GM12874 (cell line): ENCODE measurements around the gene TMEM234.

Experiments
- TF ChIP-seq, protein P1 (sequence below): IDR thresholded peaks from 2 replicates; pipeline ENCODE4 v1.5.1; 2011; ENCODE audit warnings: low read depth, mild to moderate bottlenecking, control low read depth, low read length, moderate library complexity; ENCODE audit not compliant: insufficient read depth

TMEM234 gene

DNA sequence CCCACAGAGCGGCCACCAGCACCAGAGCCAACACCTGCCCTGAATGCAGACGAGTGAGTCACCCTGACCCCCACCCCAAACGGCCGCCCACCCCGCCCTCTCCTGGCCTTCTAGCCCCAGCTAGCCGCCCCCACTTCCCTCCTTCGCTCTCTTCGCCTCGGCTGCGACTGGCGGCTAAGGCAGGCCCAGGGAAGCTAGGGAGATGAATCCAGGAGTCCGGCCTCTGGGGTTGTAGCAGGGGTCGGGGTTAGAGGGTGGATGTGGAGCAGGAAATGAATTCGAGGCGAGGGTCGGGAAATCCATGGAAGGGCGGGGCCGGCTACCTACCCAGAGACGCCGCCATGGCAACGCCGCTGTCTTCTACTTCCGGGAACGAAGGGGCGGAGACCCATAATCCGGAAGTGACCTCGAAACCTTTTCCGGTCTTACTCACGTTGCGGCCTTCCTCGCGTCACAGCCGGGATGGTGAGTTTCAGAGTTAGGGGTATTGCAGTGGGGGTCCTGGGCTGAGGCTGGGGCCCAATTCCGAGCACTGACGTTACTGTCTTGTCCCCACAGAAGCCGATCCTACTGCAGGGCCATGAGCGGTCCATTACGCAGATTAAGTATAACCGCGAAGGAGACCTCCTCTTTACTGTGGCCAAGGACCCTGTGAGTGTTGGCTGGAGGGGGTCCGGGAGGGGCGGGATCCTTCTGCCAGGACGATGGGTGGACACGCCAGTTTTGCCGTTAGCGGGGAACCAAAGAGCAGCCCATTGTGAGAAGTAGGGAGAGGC is at the start of gene TMEM234, which contains the start of gene EIF3I:
Gene TMEM234 (minus strand): TSS at position 374 of the 776 bp plus-strand sequence. CDS start 31 bp downstream, at position 343.
Gene EIF3I (plus strand): TSS at position 428 of the 776 bp plus-strand sequence. CDS start 35 bp downstream, at position 463.
- TF ChIP-seq, protein P1, sequence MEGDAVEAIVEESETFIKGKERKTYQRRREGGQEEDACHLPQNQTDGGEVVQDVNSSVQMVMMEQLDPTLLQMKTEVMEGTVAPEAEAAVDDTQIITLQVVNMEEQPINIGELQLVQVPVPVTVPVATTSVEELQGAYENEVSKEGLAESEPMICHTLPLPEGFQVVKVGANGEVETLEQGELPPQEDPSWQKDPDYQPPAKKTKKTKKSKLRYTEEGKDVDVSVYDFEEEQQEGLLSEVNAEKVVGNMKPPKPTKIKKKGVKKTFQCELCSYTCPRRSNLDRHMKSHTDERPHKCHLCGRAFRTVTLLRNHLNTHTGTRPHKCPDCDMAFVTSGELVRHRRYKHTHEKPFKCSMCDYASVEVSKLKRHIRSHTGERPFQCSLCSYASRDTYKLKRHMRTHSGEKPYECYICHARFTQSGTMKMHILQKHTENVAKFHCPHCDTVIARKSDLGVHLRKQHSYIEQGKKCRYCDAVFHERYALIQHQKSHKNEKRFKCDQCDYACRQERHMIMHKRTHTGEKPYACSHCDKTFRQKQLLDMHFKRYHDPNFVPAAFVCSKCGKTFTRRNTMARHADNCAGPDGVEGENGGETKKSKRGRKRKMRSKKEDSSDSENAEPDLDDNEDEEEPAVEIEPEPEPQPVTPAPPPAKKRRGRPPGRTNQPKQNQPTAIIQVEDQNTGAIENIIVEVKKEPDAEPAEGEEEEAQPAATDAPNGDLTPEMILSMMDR = no peak

DNA sequence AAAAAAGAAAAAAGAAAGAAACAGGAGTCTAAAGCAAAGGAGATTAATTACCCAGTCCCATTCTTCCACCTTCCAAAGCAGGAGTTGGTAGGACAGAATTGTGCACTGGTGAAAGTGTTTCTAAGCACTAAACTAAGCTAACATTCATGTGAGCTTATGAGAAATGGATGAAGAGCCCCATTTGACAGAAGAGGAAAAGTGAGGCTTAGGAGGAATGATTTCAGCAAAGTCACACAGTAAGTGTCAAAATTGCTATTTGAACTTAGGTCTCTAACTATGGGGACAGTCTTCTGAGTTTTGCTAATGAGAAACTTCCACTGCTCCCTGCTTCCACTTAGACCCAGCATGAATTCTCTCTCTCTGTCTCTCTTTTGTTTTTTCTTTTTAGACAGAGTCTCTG is 47.6 kb upstream of the TMEM234 start:
- TF ChIP-seq, protein P1 = no peak

DNA sequence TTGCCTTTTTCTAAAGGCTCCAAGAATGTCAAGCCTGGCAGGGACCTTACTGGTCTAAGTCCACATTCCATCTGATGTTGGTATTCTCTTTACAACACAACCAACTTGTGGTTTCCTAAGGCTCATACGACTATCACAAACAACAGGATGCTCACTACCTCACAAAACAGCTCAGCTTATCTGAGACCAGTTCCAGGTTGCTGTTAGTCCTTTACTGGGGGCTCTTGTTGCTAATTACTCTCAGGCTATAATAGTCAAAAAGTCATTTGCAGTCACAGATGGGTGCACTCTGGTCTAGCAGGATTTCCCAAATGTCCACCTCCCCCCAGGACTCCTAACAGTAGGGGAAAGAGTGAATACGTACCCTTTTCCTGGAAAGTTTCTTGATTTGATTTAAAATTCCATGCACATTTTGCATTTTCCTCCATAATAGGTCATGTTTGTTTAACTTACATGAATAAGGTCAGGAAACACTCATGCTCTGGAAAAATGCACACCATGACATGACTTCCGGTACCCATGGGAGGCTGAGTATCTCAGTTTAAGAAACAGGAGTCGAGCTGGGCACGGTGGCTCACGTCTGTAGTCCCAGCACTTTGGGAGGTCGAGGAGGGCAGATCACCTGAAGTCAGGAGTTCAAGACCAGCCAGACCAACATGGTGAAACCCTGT is 44.9 kb upstream of the TMEM234 start:
- TF ChIP-seq, protein P1 = no peak

DNA sequence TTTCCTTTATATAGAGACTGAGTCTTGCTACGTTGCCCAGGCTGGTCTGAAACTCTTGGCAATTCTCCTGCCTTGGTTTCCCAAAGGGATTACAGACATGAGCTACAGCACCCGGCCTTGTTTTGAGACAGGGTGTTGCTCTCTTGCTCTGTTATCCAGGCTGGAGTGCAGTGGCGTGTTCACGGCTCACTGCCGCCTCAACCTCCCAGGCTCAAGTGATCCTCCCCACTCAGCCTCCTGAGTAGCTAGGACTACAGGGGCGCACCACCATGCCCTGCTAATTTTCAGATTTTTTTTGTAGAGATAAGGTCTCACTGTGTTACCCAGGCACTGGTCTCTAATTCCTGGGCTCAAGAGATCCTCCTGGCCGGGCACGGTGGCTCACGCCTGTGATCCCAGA is 43.7 kb upstream of the TMEM234 start:
- TF ChIP-seq, protein P1 = no peak

DNA sequence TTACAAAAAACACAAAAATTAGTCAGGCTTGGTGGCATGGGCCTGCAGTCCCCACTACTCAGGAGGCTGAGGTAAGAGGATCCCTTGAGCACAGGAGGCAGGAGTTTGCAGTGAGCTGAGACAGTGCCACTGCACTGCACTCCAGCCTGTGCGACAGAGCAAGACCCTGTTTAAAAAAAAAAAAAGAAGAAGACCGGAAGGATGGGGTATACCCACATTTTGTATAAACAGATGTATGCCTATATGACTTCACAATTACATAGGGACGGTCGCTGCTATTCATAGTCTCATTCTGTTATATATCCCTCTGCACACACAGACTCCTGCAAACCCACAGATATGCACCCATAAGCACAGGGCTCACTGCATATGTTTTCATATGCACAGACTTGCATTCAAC is 41.6 kb upstream of the TMEM234 start:
- TF ChIP-seq, protein P1 = no peak

DNA sequence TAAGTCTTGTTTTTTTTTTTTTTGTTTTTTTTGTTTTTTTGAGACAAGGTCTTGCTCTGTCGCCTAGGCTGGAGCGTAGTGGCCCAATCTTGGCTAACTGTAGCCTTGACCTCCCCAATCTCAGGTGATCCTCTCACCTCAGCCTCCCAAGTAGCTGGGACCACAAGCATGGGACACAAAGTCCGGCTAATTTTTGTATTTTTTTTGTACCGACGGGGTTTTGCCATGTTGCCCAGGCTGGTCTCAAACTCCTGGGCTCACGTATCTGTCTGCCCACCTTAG is 35.0 kb upstream of the TMEM234 start:
- TF ChIP-seq, protein P1 = no peak

DNA sequence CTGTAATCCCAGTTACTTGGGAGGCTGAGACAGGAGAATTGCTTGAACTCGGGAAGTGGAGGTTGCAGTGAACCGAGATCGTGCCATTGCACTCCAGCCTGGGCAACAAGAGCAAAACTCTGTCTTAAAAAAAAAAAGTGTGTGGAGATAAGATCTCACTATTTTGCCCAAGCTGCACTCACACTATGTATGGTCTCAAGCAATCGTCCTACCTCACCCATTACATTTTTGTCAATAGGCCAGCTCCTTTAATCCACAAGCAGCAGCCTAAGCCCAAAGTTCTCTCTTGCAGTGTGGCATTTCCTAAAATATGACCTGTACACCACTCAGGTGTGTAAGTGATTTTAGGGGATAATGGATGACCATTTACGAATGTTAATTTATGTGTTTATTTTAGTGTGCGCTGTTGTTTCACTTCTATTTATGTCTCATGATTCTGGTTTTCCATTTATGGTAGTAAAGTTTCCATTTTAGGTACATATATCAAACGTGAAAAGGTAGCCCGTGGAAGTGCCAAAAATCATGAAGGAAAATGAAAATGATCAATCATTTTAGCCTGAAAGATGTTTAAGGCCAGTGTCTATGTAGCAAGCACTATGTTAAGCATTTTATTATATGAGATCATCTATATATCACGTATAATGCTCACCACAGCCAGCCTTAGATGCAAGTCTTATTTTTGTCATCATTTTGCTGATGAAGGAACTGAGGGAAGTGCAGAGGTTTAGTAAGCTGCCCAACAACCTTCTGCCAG is 34.5 kb upstream of the TMEM234 start:
- TF ChIP-seq, protein P1 = no peak
